Measurements from ENCODE around the gene MXD4.
A peak's percentile ranks its signal among the peaks of the same experiment; 100 is the strongest.

MXD4 gene

GRCh38 chr4:2261110-2261852, 628 bp downstream of the MXD4 start:
- peak in 1 of 2 experiments; percentile 22 for DNase-seq

GRCh38 chr4:2260344-2261109, 1.4 kb downstream of the MXD4 start:
- DNase-seq: no peak

GRCh38 chr4:2259541-2260343, 2.2 kb downstream of the MXD4 start:
- DNase-seq: no peak

GRCh38 chr4:2259036-2259540, 2.8 kb downstream of the MXD4 start:
- no peak for DNase-seq

- DNase-seq: no peak
Observed at GRCh38 chr4:2258091-2259035, 3.5 kb downstream of the MXD4 start.

GRCh38 chr4:2257361-2258081, 4.4 kb downstream of the MXD4 start:
- no peak for DNase-seq

GRCh38 chr4:2256781-2257191, 5.1 kb downstream of the MXD4 start:
- DNase-seq: no peak

- DNase-seq: no peak
Observed at GRCh38 chr4:2256156-2256731, 5.7 kb downstream of the MXD4 start.

GRCh38 chr4:2255501-2256155, 6.3 kb downstream of the MXD4 start:
- no peak for DNase-seq

- no peak for DNase-seq
Observed at GRCh38 chr4:2254665-2255500, 7.0 kb downstream of the MXD4 start.

GRCh38 chr4:2253160-2254084, 8.5 kb downstream of the MXD4 start:
- DNase-seq: no peak

- DNase-seq: no peak
Observed at GRCh38 chr4:2252530-2253091, 9.3 kb downstream of the MXD4 start.

GRCh38 chr4:2251795-2252529, 9.9 kb downstream of the MXD4 start:
- DNase-seq: no peak

GRCh38 chr4:2251073-2251794, 10.7 kb downstream of the MXD4 start:
- DNase-seq: no peak

- no peak for DNase-seq
Observed at GRCh38 chr4:2250357-2251072, 11.4 kb downstream of the MXD4 start.

All from NCI-H187 (cell line).